Frontal cortex (tissue), 4 donors: Measurements from ENCODE around the gene SLC8A3. TPM values are rescaled to one million over a fixed set of nuclear protein-coding genes. Genes with fewer than 3 reads are reported as not detected.
A peak's percentile ranks its signal among the peaks of the same experiment; 100 is the strongest.

ENCODE experiments used
- DNase-seq, 2 donors: peaks; one replicate each; pipeline ENCODE4 v3.0.0; 2012; ENCODE audit warnings: low spot score in 2 of 2
- FAIRE-seq: peaks from 2 replicates; lab custom pipeline; 2012; peaks lifted over from hg19 to GRCh38; lab: Jason Lieb, UNC
- total RNA-seq: library from RNA; depleted of rRNA; stranded (reverse); fragments of >200 nt; gene quantifications from one replicate; pipeline ENCODE4 v1.2.3, GENCODE V29; 2014
- donor health status: control.
- donor health status: control.
- donor health status: control.

SLC8A3 gene
- total RNA-seq, 1 donor from 2014 or later, result 43.6 TPM

DNA sequence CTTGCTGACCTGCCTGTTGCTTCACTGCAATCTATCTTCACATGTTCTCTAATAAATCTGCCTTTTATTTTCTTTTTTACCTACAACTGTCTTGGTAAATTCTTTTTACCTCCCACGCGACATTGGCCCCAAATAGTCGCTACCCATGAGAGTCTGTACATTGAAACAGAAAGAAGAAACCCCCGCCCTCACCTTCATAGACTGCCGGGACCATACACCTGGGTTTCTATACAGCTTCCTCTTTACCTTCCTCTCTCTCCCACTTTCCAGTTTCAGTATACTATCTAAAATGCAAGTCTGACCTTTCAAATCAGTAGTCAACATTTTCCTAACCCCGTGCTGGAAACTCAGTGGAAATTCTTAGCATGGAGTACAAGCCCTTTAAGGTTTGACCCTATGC is 4.8 kb downstream of the SLC8A3 start:
- no peak for DNase-seq

GRCh38 chr14:70181276-70181675 is 7.5 kb downstream of the SLC8A3 start:
- no peak for FAIRE-seq

More for the DNA sequence above, 4.8 kb downstream of the SLC8A3 start:
- no peak for FAIRE-seq

DNA sequence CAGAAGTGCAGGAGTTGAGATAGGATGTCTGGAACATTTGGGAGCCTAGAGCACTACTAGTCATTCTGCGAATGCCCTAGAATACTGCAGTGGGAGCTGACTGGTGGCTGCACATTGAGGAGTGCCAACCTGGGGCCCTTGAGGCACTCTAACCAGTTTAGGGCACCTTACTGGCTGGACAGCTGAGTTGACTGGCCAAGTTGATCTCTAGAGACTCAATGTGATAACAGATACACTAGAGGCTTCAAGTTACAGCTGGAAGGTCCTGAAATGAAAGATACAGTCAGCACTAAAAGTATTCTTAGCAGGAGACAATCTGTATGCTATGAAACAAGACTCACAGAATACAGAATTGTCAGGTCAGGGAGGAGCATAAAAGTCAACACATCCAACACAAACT is 8.0 kb downstream of the SLC8A3 start:
- no peak for FAIRE-seq
- DNase-seq, result no peak

More at GRCh38 chr14:70181276-70181675, 7.5 kb downstream of the SLC8A3 start:
- DNase-seq, result no peak

DNA sequence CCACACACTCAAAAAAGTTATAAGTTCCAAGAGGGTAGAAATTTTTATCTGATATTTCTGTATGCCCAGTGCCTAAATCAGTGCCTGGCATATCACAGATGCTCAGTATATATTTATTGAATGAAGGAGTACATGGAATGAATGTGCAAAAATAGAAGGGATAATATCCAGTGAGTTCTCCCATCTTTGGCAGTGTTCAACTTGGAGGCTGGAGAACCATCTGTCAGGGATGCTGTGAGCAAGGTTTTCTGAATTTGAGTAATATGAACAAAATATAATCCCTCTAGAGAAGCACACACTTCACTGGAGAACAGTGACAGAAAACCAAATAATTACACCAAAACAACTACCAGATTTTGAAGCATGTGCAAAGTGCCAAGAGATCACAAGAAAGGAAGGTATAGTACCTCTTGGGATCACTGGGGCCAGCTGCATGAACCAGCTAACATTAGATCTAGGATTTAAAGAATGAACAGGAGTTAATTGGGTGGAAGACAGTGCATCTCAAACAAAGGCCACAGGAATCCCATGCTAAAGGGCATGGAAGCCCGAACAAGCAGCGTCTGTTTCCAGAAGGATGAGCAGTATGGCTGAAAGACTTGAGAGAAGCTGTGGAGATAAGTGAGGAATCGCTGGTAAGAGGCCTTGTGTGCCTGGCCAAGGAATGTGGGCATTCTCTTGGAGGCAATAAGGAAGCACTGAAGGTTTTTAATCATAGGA is 11.5 kb downstream of the SLC8A3 start:
- peak in 1 of 2 donors; percentile 5 for DNase-seq

GRCh38 chr14:70173569-70173968 is 15.2 kb downstream of the SLC8A3 start:
- DNase-seq (no peak), FAIRE-seq (no peak)

More for the DNA sequence above, 11.5 kb downstream of the SLC8A3 start:
- no peak for FAIRE-seq

GRCh38 chr14:70171726-70172125 is 17.0 kb downstream of the SLC8A3 start:
- no peak for DNase-seq
- no peak for FAIRE-seq

DNA sequence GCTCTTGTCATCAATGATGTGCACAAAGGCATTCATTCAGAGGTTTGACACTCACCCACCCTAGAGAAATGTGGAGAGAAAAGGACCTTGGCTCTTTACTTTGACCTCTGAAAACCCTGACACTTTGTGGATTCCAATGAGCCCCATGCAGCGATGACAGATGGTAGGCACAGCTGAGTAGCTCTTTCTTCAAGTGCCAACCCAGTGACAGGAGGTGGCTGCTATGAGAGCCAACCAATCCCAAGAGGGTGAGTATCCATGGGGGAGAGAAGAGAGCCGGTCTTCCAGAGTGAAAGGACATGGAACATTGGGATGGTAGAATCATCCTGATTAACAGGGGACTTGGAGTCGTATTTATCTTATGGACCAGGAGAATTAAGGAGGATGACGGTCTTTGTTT is 17.8 kb downstream of the SLC8A3 start:
- DNase-seq (no peak), FAIRE-seq (no peak)

DNA sequence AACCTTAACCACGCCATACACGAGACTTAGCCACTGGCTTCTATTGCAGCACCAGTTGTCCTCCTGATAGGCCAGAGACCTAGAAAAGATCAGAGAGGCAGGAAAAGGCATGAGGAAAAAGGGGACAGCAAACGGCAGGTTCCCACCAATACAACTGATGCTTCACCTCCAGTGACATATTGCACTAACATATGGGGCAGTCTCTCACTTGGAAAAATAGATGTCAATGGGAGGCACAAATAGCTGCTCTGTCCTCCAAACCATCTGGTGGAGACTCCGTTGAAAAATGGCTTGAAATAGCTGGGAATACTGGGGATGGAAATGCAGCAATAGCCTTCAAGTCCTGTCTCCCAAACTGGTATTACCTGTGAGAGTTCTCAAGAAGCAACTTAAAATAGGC is 20.3 kb downstream of the SLC8A3 start:
- no peak for DNase-seq
- no peak for FAIRE-seq

- no peak for DNase-seq
- no peak for FAIRE-seq
Observed at GRCh38 chr14:70166530-70167203, 22.1 kb downstream of the SLC8A3 start.

GRCh38 chr14:70162358-70162757 is 26.4 kb downstream of the SLC8A3 start:
- FAIRE-seq (no peak), DNase-seq (no peak)

DNA sequence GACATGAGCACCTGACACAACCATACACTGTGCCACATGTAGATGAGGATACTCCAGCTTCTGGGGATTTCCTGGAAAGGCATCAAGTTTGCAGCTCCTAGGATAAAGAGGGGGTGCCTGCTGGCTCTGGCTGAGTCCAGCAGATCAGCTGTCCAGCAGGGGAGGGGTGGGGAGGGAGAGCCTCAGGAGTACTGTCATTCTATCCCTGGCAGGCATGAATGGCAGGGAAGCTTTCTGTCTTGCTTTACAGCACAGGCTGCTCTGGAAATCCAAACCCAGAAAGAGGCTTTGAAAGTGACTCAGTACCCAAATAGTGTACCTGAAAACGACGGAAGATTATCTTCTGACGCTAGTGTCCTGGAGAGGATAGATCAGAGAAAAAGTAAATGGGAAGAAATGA is 32.2 kb downstream of the SLC8A3 start:
- DNase-seq, result no peak
- FAIRE-seq, result no peak

DNA sequence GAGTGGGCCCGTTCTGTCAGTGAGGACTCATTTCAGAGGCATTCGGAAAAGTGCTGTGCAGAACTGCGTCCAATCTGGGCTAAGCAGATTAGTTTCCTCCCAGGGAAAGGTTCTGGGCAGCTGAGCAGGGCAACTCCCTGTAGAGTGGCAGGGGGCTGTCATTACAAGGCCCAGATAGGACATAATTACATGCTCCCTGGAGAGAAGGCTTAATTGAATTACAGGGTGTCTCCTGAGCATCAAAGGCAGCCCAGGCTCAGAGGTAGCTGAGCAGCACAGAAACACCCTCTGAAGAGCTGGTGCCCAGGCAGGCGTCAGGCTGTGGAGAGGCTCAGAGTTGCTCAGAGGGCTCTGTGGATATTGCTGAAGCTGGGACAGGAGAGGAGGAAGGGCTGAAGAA is 36.0 kb downstream of the SLC8A3 start:
- DNase-seq (no peak), FAIRE-seq (no peak)

DNA sequence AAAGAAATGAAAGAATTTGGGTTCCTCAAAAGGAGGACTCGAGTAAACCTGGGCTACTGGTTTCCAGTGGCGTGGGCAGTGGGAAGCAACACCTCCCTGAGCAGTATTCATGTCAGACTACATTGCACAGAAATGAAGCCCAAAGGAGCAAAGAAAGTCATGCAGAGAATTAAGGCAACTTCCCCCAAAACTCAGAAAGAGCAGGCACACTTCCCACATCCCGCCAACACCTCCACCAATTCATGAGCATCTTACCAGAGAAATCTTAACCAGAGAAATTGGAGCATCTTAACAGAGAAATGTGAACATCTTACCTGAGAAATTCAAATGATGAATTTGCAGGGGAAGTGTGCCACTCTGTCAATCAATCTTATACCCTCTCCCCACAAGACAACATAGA is 36.7 kb downstream of the SLC8A3 start:
- DNase-seq (no peak), FAIRE-seq (no peak)

- FAIRE-seq (no peak), DNase-seq (no peak)
Observed at GRCh38 chr14:70149596-70150165, 39.1 kb downstream of the SLC8A3 start.

DNA sequence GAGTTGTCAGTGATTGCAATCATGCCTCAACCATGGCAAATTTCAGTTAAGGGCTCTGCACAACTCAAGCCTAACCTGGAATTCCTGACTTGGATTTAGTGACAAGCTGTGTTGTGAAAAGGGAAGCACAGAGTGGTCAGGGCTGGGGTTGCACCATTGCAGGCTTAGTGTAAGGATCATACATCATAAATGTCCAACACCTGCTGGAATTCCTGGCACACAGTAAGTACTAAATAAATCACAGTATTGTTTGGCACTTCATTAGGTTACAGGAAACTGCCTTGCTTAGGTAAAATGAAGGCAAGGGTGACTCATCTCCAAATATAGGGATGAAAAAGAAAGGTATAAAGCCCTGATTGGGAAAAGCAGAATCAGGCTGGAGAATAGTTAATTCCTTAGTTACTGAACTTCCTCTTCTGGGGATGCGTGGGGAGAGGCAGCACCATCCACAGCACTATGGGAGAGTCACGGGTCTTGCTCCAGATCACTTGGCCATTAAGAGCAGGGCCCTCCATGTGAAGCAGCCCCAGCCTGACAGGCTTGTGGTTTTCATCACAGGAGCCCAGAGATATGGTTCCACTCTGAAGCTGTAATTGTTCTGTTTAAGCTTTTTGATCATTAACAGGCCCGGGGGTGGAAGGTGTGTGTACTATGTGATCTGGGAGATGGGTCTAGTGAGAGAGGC is 39.7 kb downstream of the SLC8A3 start:
- no peak for DNase-seq
- FAIRE-seq, result no peak

GRCh38 chr14:70148351-70148750 is 40.4 kb downstream of the SLC8A3 start:
- DNase-seq, result no peak
- FAIRE-seq, result no peak

DNA sequence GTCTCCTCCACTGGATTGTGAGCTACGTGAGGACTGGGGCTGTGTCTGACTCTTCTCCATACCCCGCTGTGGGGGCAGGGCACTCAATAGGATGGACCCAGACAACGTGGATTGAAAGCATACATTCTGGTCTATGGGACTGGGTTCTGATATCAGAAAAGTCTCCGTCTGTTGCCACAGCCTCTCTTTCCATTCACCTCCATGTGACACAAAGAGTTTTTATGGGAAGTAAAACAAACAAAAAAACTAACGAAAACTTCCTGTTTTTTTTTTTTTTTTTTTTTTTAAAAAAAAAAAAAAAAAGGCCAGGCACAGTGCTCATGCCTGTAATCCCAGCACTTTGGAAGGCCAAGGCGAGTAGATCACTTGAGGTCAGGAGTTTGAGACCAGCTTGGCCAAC is 44.7 kb downstream of the SLC8A3 start:
- DNase-seq (no peak), FAIRE-seq (no peak)

DNA sequence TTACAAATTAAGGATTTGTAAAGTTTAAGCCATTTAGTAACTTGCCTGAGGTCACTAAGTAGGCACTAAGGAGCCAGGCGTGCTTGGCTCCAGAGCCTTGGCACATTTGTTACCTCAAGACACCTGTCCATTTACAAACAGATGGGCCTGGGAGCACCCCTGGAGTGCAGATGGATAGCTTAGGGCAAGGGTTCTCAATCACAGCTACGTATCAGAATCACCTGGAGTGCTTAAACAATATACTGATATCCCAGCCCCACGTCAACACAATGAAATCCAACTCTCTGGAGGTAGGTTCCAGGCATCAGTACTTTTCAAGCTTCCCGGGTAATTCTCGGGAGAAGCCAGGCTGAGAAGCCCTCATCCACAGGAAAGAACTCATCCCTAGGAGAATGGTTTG is 45.4 kb downstream of the SLC8A3 start:
- no peak for FAIRE-seq

DNA sequence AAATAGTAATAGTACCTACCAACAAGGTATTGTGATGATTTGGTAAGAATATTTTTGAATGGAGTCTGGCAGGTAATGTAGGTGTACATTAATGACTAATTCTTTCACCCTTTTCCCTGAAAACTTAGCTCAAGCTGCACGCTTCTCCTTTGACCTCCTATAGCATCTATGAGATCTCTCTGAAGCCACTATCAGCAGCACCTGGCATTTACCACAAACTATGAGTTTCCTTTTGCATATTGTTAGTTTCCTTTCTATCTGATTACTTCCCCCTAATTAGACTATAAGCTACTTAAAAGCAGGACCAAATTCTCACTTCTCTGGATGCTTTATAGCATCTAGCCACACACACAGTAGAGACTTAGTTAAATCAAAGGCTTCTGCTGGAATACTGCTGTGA is 48.1 kb downstream of the SLC8A3 start:
- no peak for FAIRE-seq
- DNase-seq, result no peak

More for the DNA sequence above, 45.4 kb downstream of the SLC8A3 start:
- DNase-seq, result no peak

GRCh38 chr14:70139384-70139783 is 49.4 kb downstream of the SLC8A3 start:
- FAIRE-seq, result no peak
- DNase-seq, result no peak

GRCh38 chr14:70137788-70138187 is 51.0 kb downstream of the SLC8A3 start:
- FAIRE-seq (no peak), DNase-seq (no peak)
